Suprapubic skin (tissue), 4 donors: ENCODE results near the gene CSTA.

Experiments used
- CTCF ChIP-seq, 2 donors: fragments of 200-600 bp in 1 of 2; fragments of 450-650 bp in 1 of 2; sonication (generic) in 1 of 2; IDR thresholded peaks; one replicate each; pipeline ENCODE4 v1.5.1; 2016 to 2019; ENCODE audit warnings: antibody characterized with exemption in 2 of 2, mild to moderate bottlenecking in 1 of 2, moderate library complexity in 1 of 2
- EP300 ChIP-seq: sonication (generic); formaldehyde crosslinking; IDR thresholded peaks from one replicate; pipeline ENCODE4 v1.6.1; 2017; ENCODE audit warnings: antibody characterized with exemption
- POLR2A ChIP-seq, 2 donors: fragments of 450-650 bp; IDR thresholded peaks; one replicate each; pipeline ENCODE4 v1.6.1; 2017; ENCODE audit warnings: antibody characterized with exemption in 2 of 2, mild to moderate bottlenecking in 2 of 2, moderate library complexity in 2 of 2
- POLR2AphosphoS5 ChIP-seq, 3 donors: sonication (generic); formaldehyde crosslinking; IDR thresholded peaks; one replicate each; pipeline ENCODE4 v1.6.1; 2017; ENCODE audit warnings: antibody characterized with exemption in 3 of 3

DNA sequence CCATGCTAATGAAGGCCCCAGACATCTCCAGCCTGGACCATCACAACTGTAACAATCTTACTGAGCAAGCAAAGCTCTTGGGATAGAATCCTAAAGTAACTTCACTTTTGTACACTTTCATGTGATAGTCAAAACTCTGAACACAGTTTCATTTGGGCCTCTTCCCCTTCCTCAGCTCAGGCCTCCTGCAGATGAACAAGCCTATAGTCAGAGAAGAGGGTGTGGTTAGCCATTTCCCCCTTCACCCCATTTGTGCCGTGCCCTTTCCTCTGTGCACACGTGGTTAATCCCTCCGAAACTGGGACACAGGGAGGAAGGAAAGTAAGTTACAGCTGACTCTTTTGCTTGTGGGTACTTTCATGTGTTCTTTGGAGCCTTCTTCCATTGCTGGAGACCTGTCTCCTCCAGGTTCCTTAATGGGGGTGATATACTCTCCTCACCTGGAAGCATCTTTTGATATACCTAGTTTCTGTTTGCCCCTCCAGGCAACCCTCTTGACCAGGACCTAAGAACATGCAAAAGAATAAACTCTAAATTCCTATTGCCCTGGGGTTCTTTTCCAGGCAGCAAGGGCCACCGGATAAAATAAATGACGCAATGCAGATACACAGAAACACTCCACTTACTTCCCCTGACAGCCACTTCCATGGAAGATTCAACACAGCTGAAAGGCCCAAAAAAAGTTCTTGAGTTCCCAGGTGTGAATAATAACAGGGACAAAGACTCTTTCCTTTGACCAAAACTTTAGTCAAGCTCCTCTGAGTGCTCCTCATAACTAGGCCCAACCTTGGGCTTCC lies 29.6 kb upstream of the CSTA start:
- TF ChIP-seq POLR2A (IDR thresholded peaks at IDR 0.05) (no peak), CTCF (IDR thresholded peaks at IDR 0.05) (no peak), EP300 (no peak), POLR2AphosphoS5 (IDR thresholded peaks at IDR 0.05) (no peak)
